Activated effector memory CD4-positive, alpha-beta T cell treated with anti-CD3 and anti-CD28 coated beads, Interleukin-2, amount 50 U/mL, for 16 hours (primary cell): ENCODE results near the gene MBL2.

Experiments
- DNase-seq: peaks from one replicate; pipeline ENCODE4 v3.0.0-alpha.2; 2020

MBL2 gene

DNA sequence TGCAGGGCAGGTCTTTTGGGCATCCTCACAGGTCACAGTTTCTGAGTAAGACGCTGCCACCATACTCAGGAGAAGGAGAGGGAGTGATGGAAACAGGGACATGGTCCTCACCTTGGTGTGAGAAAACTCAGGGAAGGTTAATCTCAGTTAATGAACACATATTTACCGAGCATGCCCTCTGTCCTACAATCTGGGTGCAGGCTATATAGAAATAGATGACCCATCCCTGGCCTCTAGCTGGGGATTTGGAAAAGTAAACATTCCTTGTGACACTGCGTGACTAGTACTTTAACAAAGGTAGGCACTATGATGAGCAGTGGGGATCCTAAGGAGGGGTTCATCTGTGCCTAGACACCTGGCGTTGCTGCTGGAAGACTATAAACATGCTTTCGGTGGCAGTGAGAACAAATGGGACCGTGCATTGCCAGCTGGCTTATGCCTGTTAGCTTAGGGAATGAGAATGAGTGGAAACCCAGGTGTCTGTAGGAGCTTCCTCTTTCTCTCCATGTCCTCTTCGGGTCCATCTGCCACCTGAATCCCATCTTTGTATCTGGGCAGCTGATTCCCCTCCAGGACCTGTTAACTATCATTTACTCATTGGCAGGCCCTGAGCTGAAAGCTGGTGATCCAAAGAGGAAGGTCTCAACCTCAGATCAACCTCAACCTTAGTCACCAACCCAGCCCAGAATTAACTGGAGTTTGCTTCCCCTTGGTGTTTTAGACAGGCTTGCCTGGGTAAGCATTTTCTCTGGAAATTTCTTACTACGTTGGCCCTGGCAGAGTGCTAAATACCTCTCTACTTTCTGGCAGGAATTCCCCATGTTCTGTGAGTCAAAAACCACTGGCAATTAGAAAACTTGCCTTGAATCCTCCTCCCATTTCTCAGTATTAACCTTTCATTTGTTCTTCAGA, 794 bp downstream of the MBL2 start:
- DNase-seq = no peak

GRCh38 chr10:52770904-52771303, 1.7 kb downstream of the MBL2 start:
- DNase-seq = no peak

DNA sequence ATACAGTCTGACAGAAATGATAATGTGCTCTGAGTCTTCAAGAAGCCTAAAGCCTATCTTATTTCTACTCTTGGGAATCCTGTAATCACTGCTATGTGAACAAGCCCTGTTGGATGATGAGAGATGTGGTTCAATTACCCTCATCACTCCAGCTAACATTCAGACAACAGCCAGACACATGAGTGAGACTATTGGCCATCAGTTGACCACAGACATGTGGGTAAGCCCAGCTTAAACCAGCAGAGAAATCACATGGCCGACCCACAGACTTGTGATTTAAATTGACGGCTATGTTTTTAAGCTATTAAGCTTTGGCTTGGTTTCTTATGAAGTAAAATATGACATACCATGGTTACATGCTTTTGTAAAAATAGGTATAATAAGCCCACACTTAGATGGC, 2.6 kb downstream of the MBL2 start:
- no peak for DNase-seq

GRCh38 chr10:52768001-52768532, 4.5 kb downstream of the MBL2 start:
- no peak for DNase-seq

GRCh38 chr10:52762088-52762487, 10.5 kb downstream of the MBL2 start:
- no peak for DNase-seq

- no peak for DNase-seq
Measured at GRCh38 chr10:52759154-52759553, 13.4 kb downstream of the MBL2 start.

DNA sequence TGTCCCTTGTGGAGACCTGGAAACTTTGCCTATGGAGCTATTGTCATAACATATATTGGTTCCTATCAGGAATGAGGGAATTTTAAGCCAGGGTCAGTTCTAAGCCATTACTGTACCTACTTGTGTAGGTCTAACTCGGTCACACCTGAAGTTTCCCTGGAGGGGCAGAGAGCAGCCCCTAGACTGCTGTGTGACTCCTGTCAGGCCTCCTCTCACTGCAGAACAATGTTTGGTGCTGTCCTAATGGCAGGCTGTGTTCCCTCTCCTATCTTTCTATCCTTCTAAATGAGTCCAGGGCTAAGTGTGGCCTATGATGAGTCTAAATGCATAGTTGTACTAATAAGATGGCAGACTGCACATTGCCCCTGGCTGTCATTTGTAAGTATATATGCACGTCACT, 14.2 kb downstream of the MBL2 start:
- DNase-seq = no peak

- no peak for DNase-seq
Measured at GRCh38 chr10:52757773-52758172, 14.8 kb downstream of the MBL2 start.

- DNase-seq = no peak
Measured at GRCh38 chr10:52756966-52757365, 15.6 kb downstream of the MBL2 start.

DNA sequence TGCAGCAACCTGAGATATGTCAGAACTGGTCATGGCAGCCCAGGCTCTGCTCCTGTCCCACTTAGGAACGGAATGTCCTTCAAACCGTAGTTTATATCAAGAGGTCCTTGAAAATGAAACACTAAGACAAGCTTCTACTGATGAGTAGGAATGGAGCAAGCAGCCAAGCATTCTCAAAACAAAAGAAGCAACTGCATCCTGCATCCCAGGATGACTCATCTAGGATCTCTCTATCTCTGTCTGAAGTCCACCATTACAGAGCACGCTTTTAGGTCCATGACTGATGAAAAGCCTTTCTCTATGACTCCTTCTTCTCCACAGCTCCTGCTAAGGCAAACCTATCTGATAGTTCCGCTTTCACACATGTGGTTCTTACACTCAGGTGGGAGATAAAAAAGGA, 16.3 kb downstream of the MBL2 start:
- no peak for DNase-seq

- DNase-seq = no peak
Measured at GRCh38 chr10:52755297-52756062, 17.1 kb downstream of the MBL2 start.

- no peak for DNase-seq
Measured at GRCh38 chr10:52752801-52753445, 19.7 kb downstream of the MBL2 start.

DNA sequence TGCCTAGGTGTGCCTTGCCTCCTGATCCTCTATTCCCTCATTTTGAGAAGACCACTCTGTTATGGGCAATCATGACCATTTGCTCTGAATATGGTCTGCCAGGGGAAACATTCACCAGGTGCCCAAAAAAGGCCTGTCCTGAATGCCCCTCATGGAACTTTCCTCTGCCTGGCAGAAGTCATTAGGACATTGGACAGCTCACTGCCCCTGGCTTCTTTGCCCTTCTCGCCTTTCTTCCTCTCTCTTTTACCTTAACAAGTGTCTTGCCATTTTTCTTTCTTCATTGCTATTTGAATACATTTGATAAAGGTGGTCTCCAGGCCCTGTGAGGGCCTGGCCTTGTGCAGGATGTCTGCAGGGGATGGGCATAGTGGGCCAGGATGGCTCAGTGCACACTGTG, 20.3 kb downstream of the MBL2 start:
- DNase-seq = no peak

GRCh38 chr10:52751337-52751736, 21.2 kb downstream of the MBL2 start:
- no peak for DNase-seq

- no peak for DNase-seq
Measured at GRCh38 chr10:52750629-52751028, 22.0 kb downstream of the MBL2 start.

DNA sequence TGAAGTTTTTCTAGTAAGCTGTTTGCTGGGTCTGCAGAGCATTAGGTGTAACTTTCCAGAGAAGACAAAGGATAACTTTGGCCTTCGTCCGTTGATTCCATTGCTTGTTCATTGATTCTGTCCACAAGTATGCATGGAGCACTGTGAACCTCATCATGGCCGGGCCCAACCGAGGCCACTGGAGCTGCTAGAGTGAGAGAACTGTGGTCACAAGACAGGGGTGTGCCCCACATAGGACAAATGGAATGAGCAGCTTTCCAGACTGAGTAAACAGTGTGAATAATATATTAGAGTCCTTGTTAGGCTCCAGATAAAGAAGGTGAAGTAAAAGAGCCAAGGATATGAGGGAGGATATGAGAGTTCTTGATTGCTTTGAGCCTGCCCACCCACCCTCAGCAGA, 24.9 kb downstream of the MBL2 start:
- DNase-seq = no peak

DNA sequence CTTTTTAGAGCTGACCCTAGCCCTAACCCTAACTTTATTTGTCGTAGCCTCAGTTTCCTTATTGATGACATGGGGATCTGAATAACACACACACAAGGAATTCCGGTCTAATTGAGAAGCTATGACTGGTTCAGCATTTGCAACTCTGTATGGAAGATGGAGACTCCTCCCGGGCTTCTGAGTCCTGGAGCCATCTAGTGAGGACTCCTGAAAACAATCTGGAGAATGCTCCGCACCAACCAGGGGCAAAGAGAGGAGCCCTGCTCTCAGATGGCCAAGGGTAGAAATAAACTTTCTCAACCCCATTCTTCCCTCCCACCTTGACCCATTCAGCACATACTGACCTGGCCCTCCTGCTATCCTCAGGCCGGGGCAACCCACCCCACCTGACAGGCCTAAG, 26.4 kb downstream of the MBL2 start:
- no peak for DNase-seq

- DNase-seq = no peak
Measured at GRCh38 chr10:52744057-52744805, 28.4 kb downstream of the MBL2 start.

DNA sequence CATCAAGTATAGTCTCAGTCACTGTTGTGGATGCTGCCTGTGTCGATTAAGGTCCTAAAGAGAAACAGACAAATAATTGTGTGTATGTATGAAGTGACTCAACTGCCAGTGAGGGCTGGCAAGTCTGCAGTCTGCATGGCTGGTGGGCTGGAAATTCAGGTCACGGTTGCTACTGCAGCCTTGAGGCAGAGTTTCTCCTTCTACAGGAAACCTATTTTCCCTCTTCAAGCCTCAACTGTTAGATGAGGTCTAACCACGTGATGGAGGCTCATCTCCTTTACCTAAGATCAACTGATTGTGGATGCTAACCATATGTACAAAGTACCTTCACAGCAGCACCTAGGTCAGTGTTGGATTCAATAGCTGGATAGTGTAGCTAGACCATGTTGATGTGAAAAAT, 29.9 kb downstream of the MBL2 start:
- DNase-seq = no peak

DNA sequence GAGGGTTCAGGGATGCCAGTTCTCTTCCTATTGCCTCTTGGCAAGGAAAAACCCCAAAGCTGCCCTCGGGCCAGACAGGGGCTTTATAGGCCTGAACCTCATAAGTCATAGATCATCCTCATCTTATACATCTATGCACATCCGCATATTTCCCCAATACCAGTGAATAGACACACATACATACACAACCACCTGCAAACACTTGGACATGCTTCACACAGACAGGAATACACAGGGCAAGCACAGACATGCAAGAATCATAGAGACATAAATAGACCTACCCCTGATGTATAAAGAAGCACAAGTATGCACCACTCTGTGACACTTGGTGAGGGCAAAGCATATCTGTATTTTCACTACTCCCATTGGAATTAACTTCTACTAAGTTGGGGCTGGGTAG, 30.7 kb downstream of the MBL2 start:
- no peak for DNase-seq

- DNase-seq = peak; percentile 64
Measured at GRCh38 chr10:52740913-52741675, 31.5 kb downstream of the MBL2 start.

- DNase-seq = no peak
Measured at GRCh38 chr10:52740155-52740549, 32.4 kb downstream of the MBL2 start.
